ENCODE results near the gene NEUROD2.

DNA sequence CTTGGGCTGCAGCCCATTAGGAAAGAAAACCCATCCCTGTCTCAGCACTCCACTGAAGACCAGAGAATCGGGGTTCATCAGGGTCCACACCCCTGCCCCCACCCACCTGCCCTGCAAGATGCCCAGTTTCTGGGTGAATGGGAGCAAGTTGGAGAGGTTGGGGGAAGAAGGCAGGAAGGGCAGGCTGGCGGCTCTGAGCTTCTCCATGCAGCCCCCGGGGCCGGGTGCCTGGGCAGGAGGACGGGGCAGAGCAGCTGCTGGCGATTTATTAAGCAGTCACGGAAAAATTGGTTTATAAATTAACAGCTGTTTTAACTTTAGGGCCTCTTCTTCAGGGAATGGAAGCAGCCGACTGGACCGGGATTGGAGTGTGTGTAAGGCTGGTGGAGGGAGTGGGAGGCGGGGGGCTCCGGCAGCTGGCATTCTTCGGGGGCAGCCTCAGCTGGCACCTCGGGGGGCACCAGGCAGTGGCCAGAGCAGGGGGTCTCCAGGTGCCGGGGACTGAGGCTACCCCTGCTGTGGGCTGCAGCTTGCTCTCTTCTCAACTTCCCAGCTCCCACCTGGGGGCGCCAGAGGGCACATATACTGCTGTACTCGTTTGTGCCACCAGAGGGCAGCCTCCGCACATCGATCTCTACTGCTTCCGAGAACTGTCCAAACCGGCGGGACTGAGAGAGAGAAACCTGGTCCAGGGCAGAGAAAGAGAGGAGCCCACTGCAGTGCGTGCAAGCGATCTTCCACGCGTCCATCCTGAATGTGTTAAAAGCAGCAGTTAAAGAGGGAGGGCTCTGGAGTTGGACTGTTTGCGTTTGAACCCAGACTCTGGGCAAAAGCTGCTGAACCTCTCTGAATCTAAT is 14.0 kb upstream of the NEUROD2 start:
- TF ChIP-seq, protein P1, sequence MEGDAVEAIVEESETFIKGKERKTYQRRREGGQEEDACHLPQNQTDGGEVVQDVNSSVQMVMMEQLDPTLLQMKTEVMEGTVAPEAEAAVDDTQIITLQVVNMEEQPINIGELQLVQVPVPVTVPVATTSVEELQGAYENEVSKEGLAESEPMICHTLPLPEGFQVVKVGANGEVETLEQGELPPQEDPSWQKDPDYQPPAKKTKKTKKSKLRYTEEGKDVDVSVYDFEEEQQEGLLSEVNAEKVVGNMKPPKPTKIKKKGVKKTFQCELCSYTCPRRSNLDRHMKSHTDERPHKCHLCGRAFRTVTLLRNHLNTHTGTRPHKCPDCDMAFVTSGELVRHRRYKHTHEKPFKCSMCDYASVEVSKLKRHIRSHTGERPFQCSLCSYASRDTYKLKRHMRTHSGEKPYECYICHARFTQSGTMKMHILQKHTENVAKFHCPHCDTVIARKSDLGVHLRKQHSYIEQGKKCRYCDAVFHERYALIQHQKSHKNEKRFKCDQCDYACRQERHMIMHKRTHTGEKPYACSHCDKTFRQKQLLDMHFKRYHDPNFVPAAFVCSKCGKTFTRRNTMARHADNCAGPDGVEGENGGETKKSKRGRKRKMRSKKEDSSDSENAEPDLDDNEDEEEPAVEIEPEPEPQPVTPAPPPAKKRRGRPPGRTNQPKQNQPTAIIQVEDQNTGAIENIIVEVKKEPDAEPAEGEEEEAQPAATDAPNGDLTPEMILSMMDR (IDR thresholded peaks at IDR 0.05) = peak; percentile 98 to 100 (median 100)
- TF ChIP-seq POLR2A (IDR thresholded peaks at IDR 0.05) = no peak
- peak; percentile 84 for TF ChIP-seq POLR2AphosphoS5 (IDR thresholded peaks at IDR 0.05)

All from prostate gland (tissue), 2 donors.